NOMO-1 (cell line): ENCODE results near the gene SFR1.
"Not testable (repeated sequence)": the region's sequence is repeated elsewhere in the genome, so short reads cannot be mapped to it uniquely, and the experiment has no call there.

Experiments used
- DNase-seq, 2 experiments: peaks; one replicate each; lab custom pipeline; 2025; ENCODE audit not compliant: unreplicated experiment in 2 of 2; lab: John Stamatoyannopoulos, UW

Gene SFR1

DNA sequence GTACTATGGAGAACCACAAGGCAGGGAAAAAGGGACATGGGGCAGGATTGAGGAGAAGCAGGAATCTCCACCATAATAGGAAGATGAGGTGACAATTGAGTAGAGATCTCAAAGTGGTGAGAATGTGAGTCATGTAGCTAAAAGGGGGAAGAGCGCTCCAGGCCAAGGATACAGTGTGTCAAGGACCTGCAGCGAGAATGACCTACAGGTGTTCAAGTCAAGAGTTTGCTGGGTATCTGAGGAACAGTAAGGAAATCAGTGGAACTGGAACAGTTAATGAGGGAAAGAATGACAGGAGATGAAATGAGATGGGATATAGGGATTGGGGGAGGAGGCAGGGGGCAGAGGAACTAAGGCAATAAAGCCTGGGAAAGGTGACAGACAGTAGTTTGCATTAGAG is 33.6 kb downstream of the SFR1 start:
- no peak for DNase-seq

DNA sequence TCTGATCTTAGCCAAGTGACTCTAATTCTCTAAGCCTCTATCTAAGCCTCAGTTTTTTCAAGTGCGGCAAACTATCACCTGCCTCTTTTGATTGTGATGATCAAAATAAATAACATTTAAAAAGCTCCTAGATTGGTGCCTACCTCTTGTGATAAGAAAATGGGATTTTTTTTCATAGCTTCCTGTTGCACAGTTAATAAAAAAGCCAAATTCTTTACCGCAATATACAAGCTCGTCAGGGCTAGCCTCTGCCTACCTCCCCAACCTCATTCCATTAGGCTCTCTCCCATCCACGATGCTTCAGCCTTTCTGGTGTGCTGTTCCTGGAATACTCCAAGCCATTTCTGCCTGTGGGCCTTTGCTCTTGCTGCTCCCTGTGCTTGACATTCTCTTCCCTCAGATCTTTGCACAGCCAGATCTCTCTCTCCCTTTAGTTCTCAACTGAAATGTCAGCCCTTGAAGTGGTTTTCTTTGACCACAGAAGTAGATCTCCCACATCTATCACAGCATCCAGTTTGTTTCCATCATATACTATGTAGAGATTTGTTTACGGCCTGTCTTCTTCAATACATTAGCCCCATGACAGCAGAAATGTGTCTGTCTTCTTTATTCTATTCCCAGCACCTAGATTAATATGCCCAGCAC is 48.8 kb downstream of the SFR1 start:
- no peak for DNase-seq

DNA sequence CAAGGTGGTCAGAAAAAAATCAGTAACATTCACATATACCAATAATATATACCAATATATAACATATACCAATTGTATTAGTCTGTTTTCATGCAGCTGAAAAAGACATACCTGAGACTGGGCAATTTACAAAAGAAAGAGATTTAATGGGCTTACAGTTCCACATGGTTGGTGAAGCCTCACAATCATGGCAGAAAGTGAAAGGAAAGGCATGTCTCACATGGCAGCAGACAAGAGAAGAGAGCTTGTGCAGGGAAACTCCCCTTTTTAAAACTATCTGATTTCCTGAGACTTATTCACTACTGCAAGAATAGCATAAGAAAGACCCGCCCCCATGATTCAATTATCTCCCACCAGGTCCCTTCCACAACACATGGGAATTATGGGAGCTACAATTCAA is 52.2 kb downstream of the SFR1 start:
- DNase-seq = not testable (repeated sequence)
